GM12878 (cell line): ENCODE measurements around the gene DPM1. TPM values are rescaled to one million over a fixed set of nuclear protein-coding genes. Genes with fewer than 3 reads are reported as not detected.

Experiments
- ESRRA ChIP-seq: IDR thresholded peaks from 2 replicates; pipeline ENCODE4 v1.6.1; 2012; ENCODE audit warnings: mild to moderate bottlenecking, low read length, improper control_type of control experiment
- JUNB ChIP-seq: IDR thresholded peaks from 2 replicates; pipeline ENCODE4 v1.6.1; 2016; ENCODE audit warnings: antibody characterized with exemption, mild to moderate bottlenecking
- SUPT20H ChIP-seq: IDR thresholded peaks from 2 replicates; pipeline ENCODE4 v1.6.1; 2011; ENCODE audit warnings: low read depth, mild to moderate bottlenecking, low read length, moderate library complexity, borderline replicate concordance; ENCODE audit not compliant: control insufficient read depth
- SUZ12 ChIP-seq: fragments of 200-600 bp; sonication (generic); IDR thresholded peaks from one replicate; pipeline ENCODE4 v1.6.1; 2018; ENCODE audit warnings: antibody characterized with exemption, mild to moderate bottlenecking; ENCODE audit not compliant: unreplicated experiment
- polyA plus RNA-seq, 11 experiments: library from polyadenylated mRNA; depleted of rRNA in 4 of 11; unstranded in 6 of 11; stranded (reverse) in 5 of 11; fragments of >200 nt; fragmentation: Nextera tagmentation in 4 of 11; fragmentation: Illumina TruSeq in 1 of 11; extraction: Ambion mirVana in 4 of 11; extraction: Trizol in 1 of 11; gene quantifications; 1 replicate in 1 of 11; 2 replicates in 10 of 11; pipeline versions ENCODE4 v1.2.1 to v1.2.3, GENCODE V29; 2011 to 2016; ENCODE audit warnings: inconsistent platforms in 2 of 11, missing spikeins in 2 of 11, low read depth in 1 of 11
- total RNA-seq, 4 experiments: library from RNA; depleted of rRNA in 3 of 4; stranded (reverse); fragments of >200 nt in 3 of 4; fragmentation: Illumina TruSeq in 1 of 4; extraction: Trizol in 1 of 4; gene quantifications; 2 replicates each; pipeline versions ENCODE4 v1.2.1 to v1.2.3, GENCODE V29; 2013 to 2021
- TF ChIP-seq, protein P1 (sequence below): fragments of 450-650 bp; IDR thresholded peaks from 2 replicates; pipeline ENCODE4 v1.6.1; 2016; ENCODE audit warnings: mild to moderate bottlenecking
- TF ChIP-seq, protein P2 (sequence below): fragments of 450-650 bp; IDR thresholded peaks from 2 replicates; pipeline ENCODE4 v1.6.1; 2017; ENCODE audit warnings: mild to moderate bottlenecking, moderate library complexity
- TF ChIP-seq, protein P3 (sequence below): IDR thresholded peaks from 2 replicates; pipeline ENCODE4 v1.6.1; 2011; ENCODE audit warnings: low read depth, mild to moderate bottlenecking, low read length, moderate library complexity, borderline replicate concordance; ENCODE audit errors: extremely low read depth
- TF ChIP-seq, protein P4 (sequence below): fragments of 450-650 bp; IDR thresholded peaks from 2 replicates; pipeline ENCODE4 v1.6.1; 2017; ENCODE audit warnings: antibody characterized with exemption, mild to moderate bottlenecking, moderate library complexity
- TF ChIP-seq, protein P5 (sequence below): fragments of 150-350 bp; IDR thresholded peaks from 2 replicates; pipeline ENCODE4 v1.6.1; 2014; ENCODE audit warnings: mild to moderate bottlenecking, low read depth, low read length
- TF ChIP-seq, protein P6 (sequence below): fragments of 450-650 bp; formaldehyde crosslinking; IDR thresholded peaks from 2 replicates; pipeline ENCODE4 v1.4.0; 2020; ENCODE audit warnings: mild to moderate bottlenecking, moderate library complexity

The DPM1 gene
- total and polyA plus RNA-seq, 10 of the 15 experiments (the other 5 are each of a cell fraction or from before 2014, with no cell fraction given) = 53.3 to 167 (median 108) TPM

DNA sequence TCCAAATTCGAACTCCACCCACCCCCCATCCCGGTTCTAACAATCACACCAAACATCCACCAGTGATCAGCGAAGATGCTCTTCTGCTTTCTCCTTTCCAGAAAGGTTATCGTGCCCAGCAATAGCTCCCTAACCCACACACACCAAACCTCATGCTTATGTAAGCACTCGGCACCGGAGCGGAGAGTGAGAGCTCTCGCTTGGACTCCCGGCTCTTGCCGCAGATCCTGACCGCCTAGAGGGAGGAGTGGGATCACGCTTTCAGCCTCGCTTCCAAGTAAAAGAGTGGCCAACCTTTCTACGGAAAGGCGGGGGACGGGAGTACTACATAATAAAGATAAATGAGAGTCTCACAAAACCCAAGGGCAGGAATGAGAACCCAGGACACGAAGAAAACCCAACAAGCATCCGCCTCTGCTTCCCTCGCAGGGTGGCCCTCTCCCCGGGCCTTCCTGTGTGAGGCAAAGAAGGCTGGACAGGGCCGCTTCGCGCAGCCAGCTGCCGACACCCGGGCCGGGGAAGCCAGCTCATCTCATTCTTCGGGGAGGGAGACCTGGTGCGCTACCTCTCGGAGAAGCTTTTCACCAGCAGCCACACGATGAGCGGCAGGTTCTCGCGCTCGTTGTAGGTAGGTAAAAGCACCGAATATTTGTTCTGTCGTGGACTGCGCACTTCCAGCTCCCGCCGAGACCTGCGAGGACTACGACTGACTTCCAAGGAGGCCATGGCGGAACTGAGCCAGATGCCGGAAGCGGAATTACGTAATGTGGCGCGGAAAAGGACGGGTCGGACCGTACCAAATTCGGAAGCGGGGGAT is at the start of gene DPM1 (continued):
- TF ChIP-seq ESRRA (no peak), SUPT20H (no peak), JUNB (no peak), SUZ12 (no peak)
- TF ChIP-seq, protein P1, sequence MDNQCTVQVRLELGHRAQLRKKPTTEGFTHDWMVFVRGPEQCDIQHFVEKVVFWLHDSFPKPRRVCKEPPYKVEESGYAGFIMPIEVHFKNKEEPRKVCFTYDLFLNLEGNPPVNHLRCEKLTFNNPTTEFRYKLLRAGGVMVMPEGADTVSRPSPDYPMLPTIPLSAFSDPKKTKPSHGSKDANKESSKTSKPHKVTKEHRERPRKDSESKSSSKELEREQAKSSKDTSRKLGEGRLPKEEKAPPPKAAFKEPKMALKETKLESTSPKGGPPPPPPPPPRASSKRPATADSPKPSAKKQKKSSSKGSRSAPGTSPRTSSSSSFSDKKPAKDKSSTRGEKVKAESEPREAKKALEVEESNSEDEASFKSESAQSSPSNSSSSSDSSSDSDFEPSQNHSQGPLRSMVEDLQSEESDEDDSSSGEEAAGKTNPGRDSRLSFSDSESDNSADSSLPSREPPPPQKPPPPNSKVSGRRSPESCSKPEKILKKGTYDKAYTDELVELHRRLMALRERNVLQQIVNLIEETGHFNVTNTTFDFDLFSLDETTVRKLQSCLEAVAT = peak; percentile 76
- TF ChIP-seq, protein P2, sequence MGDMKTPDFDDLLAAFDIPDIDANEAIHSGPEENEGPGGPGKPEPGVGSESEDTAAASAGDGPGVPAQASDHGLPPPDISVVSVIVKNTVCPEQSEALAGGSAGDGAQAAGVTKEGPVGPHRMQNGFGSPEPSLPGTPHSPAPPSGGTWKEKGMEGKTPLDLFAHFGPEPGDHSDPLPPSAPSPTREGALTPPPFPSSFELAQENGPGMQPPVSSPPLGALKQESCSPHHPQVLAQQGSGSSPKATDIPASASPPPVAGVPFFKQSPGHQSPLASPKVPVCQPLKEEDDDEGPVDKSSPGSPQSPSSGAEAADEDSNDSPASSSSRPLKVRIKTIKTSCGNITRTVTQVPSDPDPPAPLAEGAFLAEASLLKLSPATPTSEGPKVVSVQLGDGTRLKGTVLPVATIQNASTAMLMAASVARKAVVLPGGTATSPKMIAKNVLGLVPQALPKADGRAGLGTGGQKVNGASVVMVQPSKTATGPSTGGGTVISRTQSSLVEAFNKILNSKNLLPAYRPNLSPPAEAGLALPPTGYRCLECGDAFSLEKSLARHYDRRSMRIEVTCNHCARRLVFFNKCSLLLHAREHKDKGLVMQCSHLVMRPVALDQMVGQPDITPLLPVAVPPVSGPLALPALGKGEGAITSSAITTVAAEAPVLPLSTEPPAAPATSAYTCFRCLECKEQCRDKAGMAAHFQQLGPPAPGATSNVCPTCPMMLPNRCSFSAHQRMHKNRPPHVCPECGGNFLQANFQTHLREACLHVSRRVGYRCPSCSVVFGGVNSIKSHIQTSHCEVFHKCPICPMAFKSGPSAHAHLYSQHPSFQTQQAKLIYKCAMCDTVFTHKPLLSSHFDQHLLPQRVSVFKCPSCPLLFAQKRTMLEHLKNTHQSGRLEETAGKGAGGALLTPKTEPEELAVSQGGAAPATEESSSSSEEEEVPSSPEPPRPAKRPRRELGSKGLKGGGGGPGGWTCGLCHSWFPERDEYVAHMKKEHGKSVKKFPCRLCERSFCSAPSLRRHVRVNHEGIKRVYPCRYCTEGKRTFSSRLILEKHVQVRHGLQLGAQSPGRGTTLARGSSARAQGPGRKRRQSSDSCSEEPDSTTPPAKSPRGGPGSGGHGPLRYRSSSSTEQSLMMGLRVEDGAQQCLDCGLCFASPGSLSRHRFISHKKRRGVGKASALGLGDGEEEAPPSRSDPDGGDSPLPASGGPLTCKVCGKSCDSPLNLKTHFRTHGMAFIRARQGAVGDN = peak; percentile 25; the same call in 1 of the 2 replicates
- TF ChIP-seq, protein P3, sequence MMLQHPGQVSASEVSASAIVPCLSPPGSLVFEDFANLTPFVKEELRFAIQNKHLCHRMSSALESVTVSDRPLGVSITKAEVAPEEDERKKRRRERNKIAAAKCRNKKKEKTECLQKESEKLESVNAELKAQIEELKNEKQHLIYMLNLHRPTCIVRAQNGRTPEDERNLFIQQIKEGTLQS = no peak
- TF ChIP-seq, protein P4, sequence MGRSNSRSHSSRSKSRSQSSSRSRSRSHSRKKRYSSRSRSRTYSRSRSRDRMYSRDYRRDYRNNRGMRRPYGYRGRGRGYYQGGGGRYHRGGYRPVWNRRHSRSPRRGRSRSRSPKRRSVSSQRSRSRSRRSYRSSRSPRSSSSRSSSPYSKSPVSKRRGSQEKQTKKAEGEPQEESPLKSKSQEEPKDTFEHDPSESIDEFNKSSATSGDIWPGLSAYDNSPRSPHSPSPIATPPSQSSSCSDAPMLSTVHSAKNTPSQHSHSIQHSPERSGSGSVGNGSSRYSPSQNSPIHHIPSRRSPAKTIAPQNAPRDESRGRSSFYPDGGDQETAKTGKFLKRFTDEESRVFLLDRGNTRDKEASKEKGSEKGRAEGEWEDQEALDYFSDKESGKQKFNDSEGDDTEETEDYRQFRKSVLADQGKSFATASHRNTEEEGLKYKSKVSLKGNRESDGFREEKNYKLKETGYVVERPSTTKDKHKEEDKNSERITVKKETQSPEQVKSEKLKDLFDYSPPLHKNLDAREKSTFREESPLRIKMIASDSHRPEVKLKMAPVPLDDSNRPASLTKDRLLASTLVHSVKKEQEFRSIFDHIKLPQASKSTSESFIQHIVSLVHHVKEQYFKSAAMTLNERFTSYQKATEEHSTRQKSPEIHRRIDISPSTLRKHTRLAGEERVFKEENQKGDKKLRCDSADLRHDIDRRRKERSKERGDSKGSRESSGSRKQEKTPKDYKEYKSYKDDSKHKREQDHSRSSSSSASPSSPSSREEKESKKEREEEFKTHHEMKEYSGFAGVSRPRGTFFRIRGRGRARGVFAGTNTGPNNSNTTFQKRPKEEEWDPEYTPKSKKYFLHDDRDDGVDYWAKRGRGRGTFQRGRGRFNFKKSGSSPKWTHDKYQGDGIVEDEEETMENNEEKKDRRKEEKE = no peak
- TF ChIP-seq, protein P5, sequence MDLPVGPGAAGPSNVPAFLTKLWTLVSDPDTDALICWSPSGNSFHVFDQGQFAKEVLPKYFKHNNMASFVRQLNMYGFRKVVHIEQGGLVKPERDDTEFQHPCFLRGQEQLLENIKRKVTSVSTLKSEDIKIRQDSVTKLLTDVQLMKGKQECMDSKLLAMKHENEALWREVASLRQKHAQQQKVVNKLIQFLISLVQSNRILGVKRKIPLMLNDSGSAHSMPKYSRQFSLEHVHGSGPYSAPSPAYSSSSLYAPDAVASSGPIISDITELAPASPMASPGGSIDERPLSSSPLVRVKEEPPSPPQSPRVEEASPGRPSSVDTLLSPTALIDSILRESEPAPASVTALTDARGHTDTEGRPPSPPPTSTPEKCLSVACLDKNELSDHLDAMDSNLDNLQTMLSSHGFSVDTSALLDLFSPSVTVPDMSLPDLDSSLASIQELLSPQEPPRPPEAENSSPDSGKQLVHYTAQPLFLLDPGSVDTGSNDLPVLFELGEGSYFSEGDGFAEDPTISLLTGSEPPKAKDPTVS = no peak
- TF ChIP-seq, protein P6, sequence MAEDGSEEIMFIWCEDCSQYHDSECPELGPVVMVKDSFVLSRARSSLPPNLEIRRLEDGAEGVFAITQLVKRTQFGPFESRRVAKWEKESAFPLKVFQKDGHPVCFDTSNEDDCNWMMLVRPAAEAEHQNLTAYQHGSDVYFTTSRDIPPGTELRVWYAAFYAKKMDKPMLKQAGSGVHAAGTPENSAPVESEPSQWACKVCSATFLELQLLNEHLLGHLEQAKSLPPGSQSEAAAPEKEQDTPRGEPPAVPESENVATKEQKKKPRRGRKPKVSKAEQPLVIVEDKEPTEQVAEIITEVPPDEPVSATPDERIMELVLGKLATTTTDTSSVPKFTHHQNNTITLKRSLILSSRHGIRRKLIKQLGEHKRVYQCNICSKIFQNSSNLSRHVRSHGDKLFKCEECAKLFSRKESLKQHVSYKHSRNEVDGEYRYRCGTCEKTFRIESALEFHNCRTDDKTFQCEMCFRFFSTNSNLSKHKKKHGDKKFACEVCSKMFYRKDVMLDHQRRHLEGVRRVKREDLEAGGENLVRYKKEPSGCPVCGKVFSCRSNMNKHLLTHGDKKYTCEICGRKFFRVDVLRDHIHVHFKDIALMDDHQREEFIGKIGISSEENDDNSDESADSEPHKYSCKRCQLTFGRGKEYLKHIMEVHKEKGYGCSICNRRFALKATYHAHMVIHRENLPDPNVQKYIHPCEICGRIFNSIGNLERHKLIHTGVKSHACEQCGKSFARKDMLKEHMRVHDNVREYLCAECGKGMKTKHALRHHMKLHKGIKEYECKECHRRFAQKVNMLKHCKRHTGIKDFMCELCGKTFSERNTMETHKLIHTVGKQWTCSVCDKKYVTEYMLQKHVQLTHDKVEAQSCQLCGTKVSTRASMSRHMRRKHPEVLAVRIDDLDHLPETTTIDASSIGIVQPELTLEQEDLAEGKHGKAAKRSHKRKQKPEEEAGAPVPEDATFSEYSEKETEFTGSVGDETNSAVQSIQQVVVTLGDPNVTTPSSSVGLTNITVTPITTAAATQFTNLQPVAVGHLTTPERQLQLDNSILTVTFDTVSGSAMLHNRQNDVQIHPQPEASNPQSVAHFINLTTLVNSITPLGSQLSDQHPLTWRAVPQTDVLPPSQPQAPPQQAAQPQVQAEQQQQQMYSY (CRISPR knock-in tag) = peak; percentile 54; the same call in 1 of the 2 replicates
